Measurements from ENCODE around the gene TP53BP2. TPM values are rescaled to one million over a fixed set of nuclear protein-coding genes. Genes with fewer than 3 reads are reported as not detected.
A peak's percentile ranks its signal among the peaks of the same experiment; 100 is the strongest.

Gene TP53BP2
- total and polyA plus RNA-seq, 10 of the 15 experiments (the other 5 are each of a cell fraction or from before 2014, with no cell fraction given) = 1.6 to 13.7 (median 5.6) TPM

DNA sequence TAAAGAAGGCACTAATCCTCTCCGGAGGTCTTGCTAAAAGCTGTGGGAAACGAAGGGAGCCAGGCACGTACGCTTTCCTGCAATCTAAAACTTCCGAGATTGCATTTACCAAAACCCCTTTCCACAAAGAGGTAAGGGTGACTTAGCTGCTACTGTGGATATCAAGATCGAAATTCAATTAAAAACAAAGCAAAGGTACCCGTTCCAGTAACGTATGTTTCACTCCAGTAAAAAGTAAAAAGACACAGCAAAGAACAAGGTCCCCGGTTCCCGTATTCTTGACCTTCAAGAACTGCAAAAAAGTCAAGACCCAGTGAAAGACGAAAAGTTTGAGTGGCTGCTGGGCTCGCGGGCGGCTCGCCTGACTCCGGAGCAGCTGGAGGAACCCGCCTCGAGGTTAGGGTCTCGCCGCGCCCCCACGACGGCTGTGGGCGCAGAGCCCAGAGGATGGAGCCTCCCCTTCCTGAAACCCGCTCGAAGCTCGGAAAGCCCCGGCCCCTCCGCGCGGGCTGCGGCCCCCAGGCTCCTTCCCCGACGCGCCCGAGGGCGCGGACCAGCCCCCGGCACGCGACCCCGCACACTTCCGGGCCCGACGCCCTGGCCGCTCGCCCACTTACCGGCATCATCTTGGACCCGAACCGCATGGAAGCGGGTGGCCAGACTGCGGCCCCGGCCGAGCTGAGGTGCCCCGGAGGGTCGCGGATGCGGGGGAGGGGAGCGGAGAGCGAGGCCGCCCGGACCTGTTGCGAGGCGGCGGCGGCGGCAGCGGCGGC is 524 bp downstream of the TP53BP2 start (continued):
- TF ChIP-seq RELA (IDR thresholded peaks at IDR 0.05; ENCODE audit: borderline replicate concordance, partially characterized antibody) = peak; percentile 54
- TF ChIP-seq RCOR1 (conservative IDR thresholded peaks at IDR 0.05; ENCODE audit: low read depth, low read length) = no peak
- TF ChIP-seq SIN3A (IDR thresholded peaks at IDR 0.05; ENCODE audit: low read depth, low read length) = no peak
- no peak for TF ChIP-seq MTA2 (IDR thresholded peaks at IDR 0.05; ENCODE audit: low read depth)
- TF ChIP-seq SREBF2 (IDR thresholded peaks at IDR 0.05; ENCODE audit: low read length) = no peak
- no peak for TF ChIP-seq ESRRA (IDR thresholded peaks at IDR 0.05; ENCODE audit: low read length)
- no peak for TF ChIP-seq TCF7 (IDR thresholded peaks at IDR 0.05; ENCODE audit: borderline replicate concordance)
- no peak for TF ChIP-seq PML (IDR thresholded peaks at IDR 0.05; ENCODE audit: low read length)
- peak; percentile 78; the same call in 1 of the 2 replicates for TF ChIP-seq ZNF217 (IDR thresholded peaks at IDR 0.05)
- 0 out of 2 replicates have a peak, but pooled peaks have one; percentile 24 for TF ChIP-seq RB1 (IDR thresholded peaks at IDR 0.05; ENCODE audit: borderline replicate concordance)
- no peak for TF ChIP-seq MYC (IDR thresholded peaks at IDR 0.05; ENCODE audit: insufficient read depth, insufficient read length, insufficient replicate concordance, low read length, severe bottlenecking)
- TF ChIP-seq CEBPB (IDR thresholded peaks at IDR 0.05; ENCODE audit: borderline replicate concordance in 1 of 2, low read depth in 2 of 2, low read length in 2 of 2) = no peak
- no peak for TF ChIP-seq FOS (IDR thresholded peaks at IDR 0.05; ENCODE audit: borderline replicate concordance, extremely low read depth, insufficient read length)
- no peak for TF ChIP-seq ZSCAN29 (IDR thresholded peaks at IDR 0.05)
- TF ChIP-seq CBX3 (IDR thresholded peaks at IDR 0.05; ENCODE audit: borderline replicate concordance, low read depth) = no peak
- TF ChIP-seq ZNF384 (IDR thresholded peaks at IDR 0.05; ENCODE audit: borderline replicate concordance, low read depth, low read length) = no peak
- TF ChIP-seq CBFB (IDR thresholded peaks at IDR 0.05; ENCODE audit: low read depth) = no peak
- TF ChIP-seq YY1 (IDR thresholded peaks at IDR 0.05; ENCODE audit: low read depth, low read length) = no peak
- no peak for TF ChIP-seq NFIC (IDR thresholded peaks at IDR 0.05; ENCODE audit: low read depth, low read length)
- no peak for TF ChIP-seq RUNX3 (IDR thresholded peaks at IDR 0.05; ENCODE audit: low read length)
- TF ChIP-seq EZH2 (IDR thresholded peaks at IDR 0.05; ENCODE audit: borderline replicate concordance, control insufficient read depth, low read depth, low read length) = no peak
- TF ChIP-seq PAX8 (IDR thresholded peaks at IDR 0.05) = no peak
- TF ChIP-seq NFYB (IDR thresholded peaks at IDR 0.05; ENCODE audit: insufficient read depth, low read depth, low read length) = no peak
- no peak for TF ChIP-seq TAF1 (IDR thresholded peaks at IDR 0.05; ENCODE audit: borderline replicate concordance, low read depth, low read length)
- TF ChIP-seq ZNF24 (IDR thresholded peaks at IDR 0.05) = no peak
- TF ChIP-seq ZNF622 (IDR thresholded peaks at IDR 0.05) = no peak
- TF ChIP-seq PAX5 (IDR thresholded peaks at IDR 0.05; ENCODE audit: borderline replicate concordance, low read depth, low read length) = 0 out of 2 replicates have a peak, but pooled peaks have one; percentile 15
- no peak for TF ChIP-seq RAD51 (IDR thresholded peaks at IDR 0.05)
- TF ChIP-seq ZNF274 (IDR thresholded peaks at IDR 0.05; ENCODE audit: insufficient read depth, insufficient read length) = no peak
- TF ChIP-seq ASH2L (IDR thresholded peaks at IDR 0.05; ENCODE audit: borderline replicate concordance, low read depth) = no peak
- peak; percentile 89 for TF ChIP-seq GATAD2B (conservative IDR thresholded peaks at IDR 0.05; ENCODE audit: low read depth)
- TF ChIP-seq TBL1XR1 (IDR thresholded peaks at IDR 0.05; ENCODE audit: low read depth, low read length) = no peak
- TF ChIP-seq, protein P1, sequence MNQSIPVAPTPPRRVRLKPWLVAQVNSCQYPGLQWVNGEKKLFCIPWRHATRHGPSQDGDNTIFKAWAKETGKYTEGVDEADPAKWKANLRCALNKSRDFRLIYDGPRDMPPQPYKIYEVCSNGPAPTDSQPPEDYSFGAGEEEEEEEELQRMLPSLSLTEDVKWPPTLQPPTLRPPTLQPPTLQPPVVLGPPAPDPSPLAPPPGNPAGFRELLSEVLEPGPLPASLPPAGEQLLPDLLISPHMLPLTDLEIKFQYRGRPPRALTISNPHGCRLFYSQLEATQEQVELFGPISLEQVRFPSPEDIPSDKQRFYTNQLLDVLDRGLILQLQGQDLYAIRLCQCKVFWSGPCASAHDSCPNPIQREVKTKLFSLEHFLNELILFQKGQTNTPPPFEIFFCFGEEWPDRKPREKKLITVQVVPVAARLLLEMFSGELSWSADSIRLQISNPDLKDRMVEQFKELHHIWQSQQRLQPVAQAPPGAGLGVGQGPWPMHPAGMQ (IDR thresholded peaks at IDR 0.05; ENCODE audit: borderline replicate concordance) = no peak

All from GM12878 (cell line).